Keratinocyte (primary cell): ENCODE data around the gene SNTB2.

Experiments
- CTCF ChIP-seq, 3 experiments: IDR thresholded peaks in 1 of 3; conservative IDR thresholded peaks in 1 of 3; optimal IDR thresholded peaks in 1 of 3; 2 replicates in 2 of 3; 3 replicates in 1 of 3; pipeline versions ENCODE3 to v1.5.1; 2011; ENCODE audit warnings: low read length in 3 of 3, mild to moderate bottlenecking in 3 of 3, moderate library complexity in 2 of 3, control low read depth in 1 of 3, inconsistent platforms in 1 of 3; ENCODE audit not compliant: insufficient read depth in 2 of 3; ENCODE audit errors: extremely low read depth in 1 of 3
- EZH2 ChIP-seq: IDR thresholded peaks from one replicate; pipeline ENCODE4 v1.6.1; 2012; ENCODE audit warnings: inconsistent platforms, mild to moderate bottlenecking, low read length, moderate library complexity

GRCh38 chr16:69285240-69285639 is 98.3 kb downstream of the SNTB2 start:
- TF ChIP-seq CTCF (optimal IDR thresholded peaks at IDR 0.05 in 1 of 3, IDR thresholded peaks at IDR 0.05 in 1 of 3, conservative IDR thresholded peaks at IDR 0.05 in 1 of 3; ENCODE audit: extremely low read depth in 1 of 3, insufficient read depth in 2 of 3, low read length in 3 of 3) (no peak), EZH2 (no peak)
